ENCODE results near the gene AIF1L. TPM values are rescaled to one million over a fixed set of nuclear protein-coding genes. Genes with fewer than 3 reads are reported as not detected.
A peak's percentile ranks its signal among the peaks of the same experiment; 100 is the strongest.

AIF1L gene
- total and polyA plus RNA-seq, 2 donors (not counting 1 experiment from before 2014, with no cell fraction given) = 2.3 to 3.3 TPM

GRCh38 chr9:131126059-131126426, 29.7 kb downstream of the AIF1L start:
- Histone ChIP-seq H4K20me1 (ENCODE audit: control insufficient read depth, extremely low read depth, insufficient read depth, low read length) (peaks cover 1% of the 10 kb centered on the region), H3K9ac (ENCODE audit: insufficient read depth, low read length) (peak overlapping the region; percentile 93), H3K4me2 (ENCODE audit: extremely low read depth, insufficient read depth, low read length) (peak overlapping the region; percentile 90), H3K36me3 (ENCODE audit: control insufficient read depth, insufficient read depth, low read length) (peaks cover 5% of the 10 kb centered on the region), H3K79me2 (ENCODE audit: control insufficient read depth, insufficient read depth, low read length) (peaks cover 15% of the 10 kb centered on the region), H2AFZ (ENCODE audit: low read length) (peak overlapping the region; percentile 92), H3K9me3 (ENCODE audit: control insufficient read depth, insufficient read depth, low read depth, low read length) (no peaks in the 10 kb centered on the region), H3K4me1 (ENCODE audit: control insufficient read depth, extremely low read depth, insufficient read depth, low read length) (peaks cover 4% of the 10 kb centered on the region), H3K27me3 (ENCODE audit: control insufficient read depth, insufficient read depth, low read length) (no peaks in the 10 kb centered on the region), H3K4me3 (replicated peaks in 1 of 4; ENCODE audit: control extremely low read depth in 1 of 4, insufficient read depth in 1 of 4, low read depth in 3 of 4, low read length in 4 of 4) (peak overlapping the region; percentile 94 to 100 (median 96)), H3K27ac (ENCODE audit: insufficient read depth, low read length) (peak overlapping the region; percentile 91)
- no peak for DNase-seq (ENCODE audit: low read depth in 2 of 2)
- TF ChIP-seq EZH2 (IDR thresholded peaks at IDR 0.05; ENCODE audit: low read length, missing control alignments) (no peak), CTCF (conservative IDR thresholded peaks at IDR 0.05 in 1 of 2, IDR thresholded peaks at IDR 0.05 in 1 of 2; ENCODE audit: low read depth in 1 of 2, low read length in 2 of 2) (no peak)

- no peak for DNase-seq (ENCODE audit: low read depth in 2 of 2)
- TF ChIP-seq EZH2 (IDR thresholded peaks at IDR 0.05; ENCODE audit: low read length, missing control alignments) (no peak), CTCF (conservative IDR thresholded peaks at IDR 0.05 in 1 of 2, IDR thresholded peaks at IDR 0.05 in 1 of 2; ENCODE audit: low read depth in 1 of 2, low read length in 2 of 2) (no peak)
- no peak overlapping the region for H3K4me3 ChIP-seq (replicated peaks in 1 of 4; ENCODE audit: control extremely low read depth in 1 of 4, insufficient read depth in 1 of 4, low read depth in 3 of 4, low read length in 4 of 4)
- H3K27me3 ChIP-seq (ENCODE audit: control insufficient read depth, insufficient read depth, low read length) = no peaks in the 10 kb centered on the region
- no peak overlapping the region for H3K27ac ChIP-seq (ENCODE audit: insufficient read depth, low read length)
- H3K9ac ChIP-seq (ENCODE audit: insufficient read depth, low read length) = no peak overlapping the region
- H4K20me1 ChIP-seq (ENCODE audit: control insufficient read depth, extremely low read depth, insufficient read depth, low read length) = peaks cover 1% of the 10 kb centered on the region
- H3K79me2 ChIP-seq (ENCODE audit: control insufficient read depth, insufficient read depth, low read length) = peaks cover 15% of the 10 kb centered on the region
- no peaks in the 10 kb centered on the region for H3K9me3 ChIP-seq (ENCODE audit: control insufficient read depth, insufficient read depth, low read depth, low read length)
- peaks cover 10% of the 10 kb centered on the region for H3K36me3 ChIP-seq (ENCODE audit: control insufficient read depth, insufficient read depth, low read length)
- no peak overlapping the region for H2AFZ ChIP-seq (ENCODE audit: low read length)
- no peak overlapping the region for H3K4me2 ChIP-seq (ENCODE audit: extremely low read depth, insufficient read depth, low read length)
- peaks cover 4% of the 10 kb centered on the region for H3K4me1 ChIP-seq (ENCODE audit: control insufficient read depth, extremely low read depth, insufficient read depth, low read length)
Observed at GRCh38 chr9:131129183-131129582, 32.9 kb downstream of the AIF1L start.

- no peaks in the 10 kb centered on the region for H3K4me1 ChIP-seq (ENCODE audit: control insufficient read depth, extremely low read depth, insufficient read depth, low read length)
Observed at GRCh38 chr9:131138676-131139075, 42.3 kb downstream of the AIF1L start.

More at GRCh38 chr9:131138676-131139075, 42.3 kb downstream of the AIF1L start:
- no peak for DNase-seq (ENCODE audit: low read depth in 2 of 2)
- H3K4me2 ChIP-seq (ENCODE audit: extremely low read depth, insufficient read depth, low read length) = no peak overlapping the region
- no peaks in the 10 kb centered on the region for H3K9me3 ChIP-seq (ENCODE audit: control insufficient read depth, insufficient read depth, low read depth, low read length)
- no peaks in the 10 kb centered on the region for H3K79me2 ChIP-seq (ENCODE audit: control insufficient read depth, insufficient read depth, low read length)
- H3K36me3 ChIP-seq (ENCODE audit: control insufficient read depth, insufficient read depth, low read length) = peaks cover 14% of the 10 kb centered on the region
- H3K4me3 ChIP-seq (replicated peaks in 1 of 4; ENCODE audit: control extremely low read depth in 1 of 4, insufficient read depth in 1 of 4, low read depth in 3 of 4, low read length in 4 of 4) = no peak overlapping the region
- no peak overlapping the region for H2AFZ ChIP-seq (ENCODE audit: low read length)
- no peak overlapping the region for H3K27ac ChIP-seq (ENCODE audit: insufficient read depth, low read length)
- no peak overlapping the region for H3K9ac ChIP-seq (ENCODE audit: insufficient read depth, low read length)
- no peaks in the 10 kb centered on the region for H3K27me3 ChIP-seq (ENCODE audit: control insufficient read depth, insufficient read depth, low read length)
- no peaks in the 10 kb centered on the region for H4K20me1 ChIP-seq (ENCODE audit: control insufficient read depth, extremely low read depth, insufficient read depth, low read length)
- no peak for TF ChIP-seq EZH2 (IDR thresholded peaks at IDR 0.05; ENCODE audit: low read length, missing control alignments)
- TF ChIP-seq CTCF (conservative IDR thresholded peaks at IDR 0.05 in 1 of 2, IDR thresholded peaks at IDR 0.05 in 1 of 2; ENCODE audit: low read depth in 1 of 2, low read length in 2 of 2) = no peak

Data from fibroblast of lung (primary cell).